HG03460 (cell line): ENCODE measurements around the gene TFDP2.
"Not testable (repeated sequence)": the region's sequence is repeated elsewhere in the genome, so short reads cannot be mapped to it uniquely, and the experiment has no call there.

Experiments
- ATAC-seq: cut with Tn5 transposase; IDR thresholded peaks from one replicate; pipeline ENCODE4 v1.9.1; 2021; ENCODE audit not compliant: unreplicated experiment

Gene TFDP2

DNA sequence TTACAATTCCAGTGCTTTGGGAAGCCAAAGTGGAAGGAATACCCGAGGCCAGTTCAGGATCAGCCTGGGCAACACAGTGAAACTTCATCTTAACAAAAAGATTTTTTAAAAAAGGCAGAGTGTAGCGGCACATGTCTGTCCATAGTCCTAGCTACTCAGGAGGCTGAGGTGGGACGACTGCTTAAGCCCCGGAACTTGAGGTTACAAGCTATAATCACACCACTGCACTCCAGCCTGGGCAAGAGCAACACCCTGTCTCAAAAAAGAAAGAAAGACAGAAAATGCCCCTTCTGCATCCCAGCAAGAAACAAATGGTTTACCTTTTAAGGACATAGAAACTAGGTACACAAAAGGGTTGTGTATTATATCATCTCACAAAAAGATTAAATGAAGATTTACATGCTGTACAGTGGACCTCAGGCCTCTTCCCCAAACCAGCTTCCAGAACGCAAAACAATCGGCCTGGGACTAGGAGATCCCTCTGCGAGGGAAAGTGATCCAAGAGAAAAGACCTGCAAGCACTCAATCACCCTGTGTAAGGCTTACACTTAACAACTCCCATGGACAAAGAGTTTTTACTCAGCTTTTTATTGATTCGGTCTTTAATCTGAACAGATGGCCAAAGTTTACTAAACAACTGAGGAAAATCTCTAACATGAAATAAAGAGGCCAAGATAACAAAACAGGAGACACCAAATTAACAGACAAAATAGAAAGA lies 21.2 kb downstream of the TFDP2 start:
- ATAC-seq, result no peak

DNA sequence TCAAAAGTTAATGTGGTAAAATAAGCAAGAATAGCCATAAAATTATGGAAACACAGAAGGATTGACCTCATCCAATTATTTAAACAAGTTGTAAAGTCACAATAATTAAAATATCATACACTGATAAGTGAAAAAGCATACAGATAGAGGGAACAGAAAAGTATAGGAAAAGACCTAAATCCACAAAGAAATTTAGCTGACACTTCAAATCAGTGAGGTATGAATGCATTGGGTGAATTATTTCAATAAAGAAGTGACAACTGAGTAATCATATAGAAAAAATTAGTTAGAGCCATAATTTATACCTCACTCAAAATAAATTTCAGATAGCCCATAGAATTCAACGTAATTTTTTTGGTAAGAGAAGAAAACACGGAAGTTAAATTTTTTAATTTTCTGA lies 25.1 kb downstream of the TFDP2 start:
- no peak for ATAC-seq

DNA sequence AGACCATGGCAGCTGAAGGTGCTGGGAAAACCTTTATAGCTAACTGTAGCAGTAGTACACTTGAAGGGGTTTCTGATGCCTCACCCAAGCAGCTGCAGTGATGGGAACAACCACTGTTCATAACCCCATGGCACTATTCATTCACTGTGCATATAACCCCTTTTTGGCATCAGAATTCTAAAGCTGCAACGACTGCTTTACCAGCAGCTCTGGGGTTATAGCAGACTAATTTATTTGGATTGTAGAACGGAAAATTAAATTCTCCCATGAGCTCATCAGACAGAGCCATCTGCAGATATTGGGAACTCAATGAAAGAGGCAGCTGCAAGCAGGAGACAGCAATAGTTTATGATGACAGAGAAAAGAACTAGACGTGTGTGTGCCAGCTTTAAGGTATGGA lies 28.6 kb downstream of the TFDP2 start:
- ATAC-seq, result no peak

DNA sequence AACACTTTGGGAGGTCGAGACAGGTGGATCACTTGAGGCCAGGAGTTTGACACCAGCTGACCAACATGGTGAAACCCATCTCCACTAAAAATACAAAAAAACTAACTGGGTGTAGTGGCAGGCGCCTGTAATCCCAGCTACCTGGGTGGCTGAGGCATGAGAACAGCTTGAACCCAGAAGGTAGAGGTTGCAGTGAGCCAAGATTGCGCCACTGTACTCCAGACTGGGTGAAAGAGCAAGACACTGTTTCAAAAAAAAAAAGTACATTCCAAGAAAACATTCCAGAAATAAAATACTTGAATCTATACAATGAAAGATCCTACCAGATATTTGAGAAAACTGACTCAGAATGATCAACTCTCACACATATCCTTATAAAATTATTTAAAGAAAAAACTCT lies 30.4 kb downstream of the TFDP2 start:
- no peak for ATAC-seq

DNA sequence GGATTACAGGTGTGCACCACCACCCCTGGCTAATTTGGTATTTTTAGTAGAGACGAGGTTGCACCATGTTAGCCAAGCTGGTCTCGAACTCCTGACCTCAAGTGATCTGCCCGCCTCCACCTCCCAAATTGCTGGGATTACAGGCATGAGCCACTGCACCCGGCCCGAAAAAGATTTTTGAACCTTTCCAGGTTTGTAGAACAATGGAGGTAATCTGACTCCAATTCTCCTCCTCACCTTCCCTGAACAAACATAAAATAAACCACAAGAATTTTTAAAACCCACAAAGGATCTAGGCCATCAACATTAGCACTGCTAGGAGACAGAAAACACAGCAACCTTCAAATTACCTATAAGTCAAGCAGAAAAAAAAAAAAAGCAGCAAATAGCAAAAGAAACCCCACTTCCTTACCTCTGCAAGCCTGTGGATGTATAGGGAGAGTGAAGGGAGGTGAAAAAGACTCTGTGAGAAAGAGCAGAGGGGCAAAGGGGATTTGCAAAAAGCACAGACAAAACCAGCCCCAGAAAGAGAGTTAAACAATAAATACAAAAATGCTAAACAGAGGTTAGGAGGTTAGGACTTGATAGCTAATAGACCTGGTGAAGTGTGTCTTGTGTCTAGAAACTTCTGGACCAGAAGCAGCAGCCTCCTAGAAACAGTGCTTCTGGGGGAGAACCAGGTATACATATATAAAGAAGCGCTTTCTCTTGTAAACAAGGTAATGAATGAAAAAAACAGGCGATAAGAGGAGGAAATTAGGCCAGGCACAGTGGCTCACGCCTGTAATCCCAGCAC lies 32.1 kb downstream of the TFDP2 start:
- no peak for ATAC-seq

DNA sequence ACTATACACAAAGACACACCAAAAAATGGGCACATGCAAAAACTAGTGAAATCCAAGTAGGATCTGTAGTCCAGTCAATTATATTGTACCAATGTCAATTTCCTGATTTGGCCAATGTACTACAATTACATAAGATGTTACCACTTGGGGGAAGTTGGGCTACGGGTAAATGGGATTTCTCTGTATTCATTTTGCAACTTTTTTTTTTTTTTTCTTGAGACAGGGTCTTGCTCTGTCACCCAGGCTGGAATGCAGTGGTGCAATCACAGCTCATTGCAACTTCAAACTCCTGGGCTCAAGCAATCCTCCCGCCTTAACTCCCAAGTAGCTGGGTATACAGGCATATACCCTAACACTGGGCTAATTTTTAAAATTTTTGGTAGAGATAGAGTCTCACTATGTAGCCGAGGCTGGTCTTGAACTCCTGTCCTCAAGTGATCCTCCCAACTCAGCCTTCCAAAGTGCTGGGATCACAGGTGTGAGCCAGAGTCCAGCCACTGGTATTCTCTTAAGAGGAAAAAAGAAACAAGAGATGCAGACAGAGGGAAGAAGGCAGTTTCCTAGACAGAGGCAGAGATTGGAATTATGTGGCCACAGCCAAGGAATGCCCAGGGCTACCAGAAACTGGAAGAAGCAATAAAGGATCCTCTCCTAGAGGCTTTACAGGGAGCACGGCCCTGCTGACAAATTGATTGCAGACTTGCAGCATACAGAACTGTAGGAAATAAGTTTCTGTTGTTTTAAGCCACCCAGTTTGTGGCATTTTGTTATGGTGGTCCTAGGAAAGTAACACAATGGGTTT lies 33.3 kb downstream of the TFDP2 start:
- ATAC-seq, result no peak

DNA sequence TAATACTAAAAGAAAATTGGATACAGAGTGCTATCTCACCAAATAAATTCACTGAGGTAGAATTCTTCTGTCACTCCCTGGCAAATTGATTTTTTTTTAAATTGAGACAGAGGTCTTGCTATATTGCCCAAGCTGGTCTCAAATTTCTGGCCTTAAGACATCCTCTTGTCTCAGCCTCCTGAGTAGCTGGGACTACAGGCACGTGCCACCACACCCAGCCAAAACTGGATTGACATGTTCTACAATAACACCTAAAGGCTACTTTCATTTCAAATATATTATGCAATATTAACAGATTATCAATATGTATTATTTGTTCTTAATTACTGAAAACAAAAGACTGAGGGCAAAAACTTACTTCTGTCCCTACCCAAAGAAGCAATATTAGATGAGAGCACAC lies 36.7 kb downstream of the TFDP2 start:
- ATAC-seq, result no peak

DNA sequence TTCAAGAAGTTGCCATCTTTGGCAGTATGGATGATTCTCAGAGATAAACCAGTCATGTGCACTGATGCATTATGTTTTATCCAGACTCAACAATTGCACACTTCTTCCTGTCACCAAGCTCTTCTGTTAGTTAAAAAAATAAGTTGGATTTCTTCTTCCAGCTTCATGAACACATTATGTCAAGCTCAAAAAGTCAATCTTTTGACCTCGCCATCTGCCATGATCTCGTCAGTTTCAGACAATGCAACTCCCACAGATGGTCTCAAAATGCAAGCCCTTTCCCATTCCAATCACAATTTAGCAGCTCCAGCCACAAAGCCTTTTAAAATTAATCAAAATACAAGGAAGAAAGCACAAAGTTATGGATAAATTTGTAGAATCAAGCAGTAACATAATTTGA lies 42.8 kb downstream of the TFDP2 start:
- ATAC-seq, result no peak

DNA sequence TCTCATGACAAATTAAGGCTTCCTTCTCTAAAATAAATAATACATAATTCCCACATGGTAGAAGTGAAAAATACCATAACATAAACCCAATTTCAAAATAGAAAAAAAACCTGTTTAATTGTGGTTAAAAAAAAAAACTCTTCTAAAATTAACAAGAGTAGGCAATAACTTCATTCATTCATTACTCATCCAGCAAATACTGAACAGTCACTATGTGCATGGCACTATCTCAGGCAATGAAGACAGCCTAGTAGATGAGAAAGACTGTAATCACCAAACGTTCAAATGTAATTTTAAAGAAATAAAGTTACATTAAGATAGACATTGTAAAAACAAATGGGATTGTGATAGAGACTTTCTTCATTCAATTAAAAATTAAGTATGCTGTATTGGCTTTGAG lies 43.4 kb downstream of the TFDP2 start:
- ATAC-seq, result no peak

DNA sequence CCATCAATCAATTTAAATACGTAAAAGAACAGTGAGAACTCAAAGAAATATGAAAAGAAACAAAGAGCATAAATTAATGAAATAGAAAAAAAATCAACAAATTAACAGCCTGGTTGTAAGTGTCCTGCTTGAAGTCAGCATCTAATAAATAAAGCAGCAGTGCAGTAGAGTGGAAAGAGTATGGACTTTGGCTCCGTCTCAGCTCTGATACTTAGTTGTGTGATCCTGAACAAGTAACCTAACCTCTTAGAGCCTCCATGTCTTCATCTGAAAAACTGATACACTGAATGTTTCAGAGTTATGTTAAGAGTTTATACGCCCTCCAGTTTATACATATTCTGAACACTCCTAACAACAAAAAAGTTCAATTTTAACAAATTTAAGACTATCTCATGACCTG lies 44.6 kb downstream of the TFDP2 start:
- ATAC-seq, result no peak

DNA sequence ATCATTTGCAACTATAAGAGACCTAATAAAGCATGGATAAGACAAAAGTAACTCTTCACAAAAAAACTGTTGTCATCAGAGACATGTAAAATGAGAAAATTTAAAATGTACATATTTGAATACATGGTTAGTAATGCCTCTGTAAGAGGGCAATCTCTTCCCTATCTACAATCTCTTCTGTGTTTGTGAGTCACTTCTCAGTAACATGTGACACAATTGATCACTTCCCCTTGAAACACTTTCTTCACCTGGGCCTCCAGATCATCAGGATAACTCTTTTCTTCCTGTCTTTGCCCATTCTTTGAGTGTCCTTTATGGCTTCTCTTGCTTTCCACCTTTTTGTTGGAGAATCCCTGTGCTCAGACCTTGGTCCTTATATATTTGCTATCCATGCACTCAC lies 50.4 kb downstream of the TFDP2 start:
- no peak for ATAC-seq

DNA sequence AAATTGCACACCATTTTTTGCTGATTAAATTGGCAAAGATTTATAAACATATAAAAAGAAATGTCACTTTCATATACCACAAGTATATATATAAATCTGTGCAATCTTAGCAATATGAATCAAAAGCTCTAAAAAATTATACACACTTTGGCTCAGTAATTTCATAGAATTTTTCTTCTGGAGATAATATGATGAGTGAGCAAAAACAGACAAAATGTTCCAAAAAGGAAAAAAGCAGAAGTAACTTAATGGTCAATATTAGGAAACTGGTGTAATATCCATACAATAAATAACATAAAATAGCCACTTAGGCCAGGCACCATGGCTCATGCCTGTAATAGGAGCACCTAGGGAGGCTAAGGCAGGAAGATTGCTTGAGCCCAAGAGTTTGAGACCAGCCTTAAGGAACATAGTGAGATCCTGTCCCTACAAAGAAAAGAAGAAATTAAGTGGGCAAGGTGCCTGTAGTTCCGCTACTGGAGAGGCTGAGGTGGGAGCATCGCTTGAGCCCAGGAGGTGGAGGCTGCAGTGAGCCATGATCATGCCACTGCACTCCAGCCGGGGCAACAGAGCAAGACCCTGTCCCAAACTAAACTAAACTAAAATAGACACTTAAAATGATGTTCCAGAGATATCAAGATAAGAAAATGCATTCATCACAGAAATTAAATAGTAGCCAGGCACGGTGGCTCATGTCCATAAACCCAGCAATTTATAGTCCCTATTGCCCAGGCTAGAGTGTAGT lies 52.1 kb downstream of the TFDP2 start:
- ATAC-seq, result no peak

DNA sequence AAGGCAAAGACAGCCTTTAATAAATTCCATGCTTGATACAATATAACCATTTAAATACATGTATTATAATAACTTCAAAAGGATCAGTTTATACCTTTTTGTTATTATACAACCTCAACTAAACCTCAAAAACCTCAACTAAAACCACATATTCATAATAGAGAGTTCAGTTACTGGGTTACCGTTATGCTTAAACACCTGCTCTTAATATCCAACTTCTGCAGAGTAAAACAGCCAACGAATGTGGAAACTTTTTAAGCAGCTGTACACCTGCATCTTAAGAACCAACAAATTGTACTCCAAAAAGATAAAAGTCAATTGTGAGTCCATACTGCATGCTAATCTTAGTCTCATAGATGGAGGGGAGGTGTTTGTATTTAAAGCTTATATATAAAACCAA lies 53.5 kb downstream of the TFDP2 start:
- ATAC-seq, result no peak

DNA sequence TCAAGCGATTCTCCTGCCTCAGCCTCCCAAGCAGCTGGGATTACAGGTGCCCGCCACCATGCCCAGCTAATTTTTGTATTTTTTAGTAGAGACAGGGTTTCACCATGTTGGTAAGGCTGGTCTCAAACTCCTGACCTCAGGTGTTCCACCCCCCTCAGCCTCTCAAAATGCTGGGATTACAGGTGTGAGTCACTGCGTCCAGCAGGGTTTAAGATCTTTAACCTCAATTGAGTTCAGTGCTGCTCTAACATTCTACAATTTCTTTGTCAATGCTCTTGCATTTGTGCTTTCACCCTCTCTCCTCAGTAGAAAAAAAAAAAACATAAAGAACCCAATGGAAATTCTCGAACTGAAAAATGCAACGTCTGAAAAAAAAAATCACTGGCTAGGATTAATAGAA lies 60.4 kb downstream of the TFDP2 start:
- ATAC-seq, result not testable (repeated sequence)

DNA sequence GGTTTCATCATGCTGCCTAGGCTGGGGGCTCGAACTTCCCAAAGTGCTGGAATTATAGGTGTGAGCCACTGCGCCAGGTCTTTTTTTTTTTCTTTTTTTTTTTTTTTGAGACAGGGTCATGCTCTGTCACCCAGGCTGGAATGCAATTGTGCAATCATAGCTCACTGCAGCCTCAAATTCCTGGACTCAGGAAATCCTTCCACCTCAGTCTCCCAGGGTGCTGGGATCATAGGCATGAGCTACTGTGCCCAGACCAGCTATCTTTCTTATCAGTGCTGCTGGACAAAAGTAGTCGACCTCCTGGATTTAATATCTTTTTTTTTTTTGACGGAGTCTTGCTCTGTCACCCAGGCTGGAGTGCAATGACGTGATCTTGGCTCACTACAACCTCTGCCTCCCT lies 60.8 kb downstream of the TFDP2 start:
- no peak for ATAC-seq

DNA sequence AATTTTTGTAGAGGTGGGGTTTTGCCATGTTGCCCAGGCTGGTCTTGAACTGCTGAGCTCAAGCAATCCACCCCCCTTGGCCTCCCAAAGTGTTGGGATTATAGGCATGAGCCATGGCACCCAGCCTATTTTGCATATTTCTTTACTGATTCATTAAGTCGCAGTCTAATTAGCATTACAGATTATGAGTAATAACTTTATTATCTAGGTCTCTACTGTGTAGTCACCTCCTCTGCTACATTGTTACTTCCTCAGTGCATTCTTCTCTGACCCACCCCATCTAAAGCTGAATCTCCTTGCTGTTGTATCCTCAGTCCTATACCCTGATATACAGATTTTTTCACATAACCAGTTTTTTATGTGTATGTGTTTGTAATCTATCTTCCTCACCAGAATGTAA lies 61.7 kb downstream of the TFDP2 start:
- no peak for ATAC-seq

DNA sequence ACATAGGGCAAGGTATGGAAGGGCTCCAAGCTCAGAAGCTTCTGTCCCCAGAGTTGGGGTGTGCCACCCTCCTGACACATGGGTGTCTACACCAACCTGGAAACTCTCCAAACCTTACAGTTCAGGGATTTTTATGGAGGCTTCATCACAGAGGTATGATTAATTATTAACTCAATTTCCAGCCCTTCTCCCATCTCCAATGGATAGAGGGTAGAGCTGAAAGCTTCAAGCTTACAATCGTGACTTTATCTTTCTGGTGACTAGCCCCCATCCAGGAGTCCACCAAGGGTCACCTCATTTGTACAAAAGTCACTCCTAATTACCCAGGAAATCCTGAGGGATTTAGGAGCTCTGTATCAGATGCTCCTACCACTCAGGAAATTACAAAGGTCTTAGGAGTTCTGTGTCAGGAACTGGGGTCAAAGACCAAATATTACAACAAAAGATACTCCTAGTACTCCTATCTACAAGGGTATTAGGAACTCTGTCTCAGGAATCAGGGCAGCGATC lies 62.7 kb downstream of the TFDP2 start:
- no peak for ATAC-seq

DNA sequence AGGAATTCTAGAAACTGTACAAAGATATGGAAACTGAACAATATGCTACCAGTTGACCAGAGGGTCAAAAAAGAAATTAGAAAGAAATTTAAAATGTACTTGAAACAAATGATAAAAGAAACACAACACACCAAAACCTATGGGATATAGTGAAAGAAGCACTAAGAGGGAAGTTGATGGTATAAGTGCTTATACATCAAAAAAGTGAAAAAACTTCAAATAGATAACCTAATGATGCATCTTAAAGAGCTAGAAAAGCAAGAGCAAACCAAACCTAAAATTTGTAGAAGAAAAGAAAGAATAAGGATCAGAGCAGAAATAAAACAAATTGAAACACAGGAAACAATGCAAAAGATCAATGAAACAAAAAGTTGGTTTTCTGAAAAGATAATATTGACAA lies 68.2 kb downstream of the TFDP2 start:
- ATAC-seq, result no peak

DNA sequence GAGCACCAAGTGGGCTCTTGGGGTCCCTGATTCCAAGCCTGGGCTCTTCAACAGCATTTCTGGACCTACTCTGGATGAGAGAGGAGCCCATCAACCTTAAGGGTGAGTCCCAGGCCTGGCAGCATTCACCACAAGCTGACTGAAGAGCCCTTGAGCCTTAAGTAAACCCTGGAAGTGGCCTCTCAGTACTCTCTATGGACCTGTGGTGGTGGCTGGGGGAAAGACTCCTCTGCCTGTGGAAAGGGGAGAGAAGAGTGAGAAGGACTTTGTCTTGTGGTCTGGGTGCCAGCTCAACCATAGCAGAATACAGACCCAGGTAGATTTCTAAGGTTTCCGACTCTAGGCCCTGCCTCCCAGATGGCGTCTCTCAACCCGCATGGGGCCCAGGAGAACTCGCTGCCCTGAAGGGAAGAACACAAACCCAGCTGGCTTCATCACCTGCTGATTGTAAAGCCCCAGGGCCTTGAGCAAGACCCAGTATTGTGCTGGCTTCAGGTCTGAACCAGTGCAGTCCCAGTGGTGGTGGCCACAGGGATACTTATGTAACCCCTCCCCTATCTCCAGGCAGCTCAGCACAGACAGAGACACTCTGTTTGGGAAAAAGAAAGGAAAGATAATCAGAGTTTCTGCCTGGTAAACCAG lies 71.4 kb downstream of the TFDP2 start:
- ATAC-seq, result no peak

DNA sequence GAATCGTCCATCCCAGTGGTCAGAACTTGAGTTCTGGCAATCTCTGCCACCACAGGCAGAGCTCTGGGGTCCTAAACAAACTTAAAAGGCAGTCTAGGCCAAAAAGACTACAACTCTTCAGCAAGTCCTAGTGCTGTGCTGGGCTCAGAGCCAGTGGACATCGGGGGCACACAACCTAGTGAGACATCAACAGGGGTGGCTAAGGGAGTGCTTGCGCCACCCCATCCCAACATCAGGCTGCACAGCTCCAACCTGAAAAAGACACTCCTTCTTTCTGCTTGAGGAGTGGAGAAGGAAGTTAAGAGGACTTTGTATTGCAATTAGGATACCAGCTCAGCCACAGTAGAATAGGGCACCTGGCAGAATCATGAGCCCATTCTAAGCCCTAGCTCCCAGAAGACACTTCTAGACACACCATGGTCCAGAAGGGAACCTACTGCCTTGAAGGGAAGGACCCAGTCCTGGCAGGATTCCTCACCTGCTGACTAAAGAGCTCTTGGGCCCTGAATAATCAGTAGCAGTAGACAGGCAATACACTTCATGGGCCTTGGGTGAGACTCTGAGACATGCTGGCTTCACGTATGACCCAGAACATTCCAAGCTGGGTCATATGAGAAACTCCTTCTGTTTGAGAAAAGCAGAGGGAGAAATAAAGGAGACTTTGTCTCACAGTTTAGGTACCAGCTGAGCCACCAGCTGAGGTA lies 72.0 kb downstream of the TFDP2 start:
- no peak for ATAC-seq
